NCI-H526 treated with DMSO at 0.1 percent for 48 hours (cell line): Measurements from ENCODE around the gene CFAP73.

Experiments used
- DNase-seq: peaks from one replicate; lab custom pipeline; 2025; lab: John Stamatoyannopoulos, UW

Gene CFAP73

DNA sequence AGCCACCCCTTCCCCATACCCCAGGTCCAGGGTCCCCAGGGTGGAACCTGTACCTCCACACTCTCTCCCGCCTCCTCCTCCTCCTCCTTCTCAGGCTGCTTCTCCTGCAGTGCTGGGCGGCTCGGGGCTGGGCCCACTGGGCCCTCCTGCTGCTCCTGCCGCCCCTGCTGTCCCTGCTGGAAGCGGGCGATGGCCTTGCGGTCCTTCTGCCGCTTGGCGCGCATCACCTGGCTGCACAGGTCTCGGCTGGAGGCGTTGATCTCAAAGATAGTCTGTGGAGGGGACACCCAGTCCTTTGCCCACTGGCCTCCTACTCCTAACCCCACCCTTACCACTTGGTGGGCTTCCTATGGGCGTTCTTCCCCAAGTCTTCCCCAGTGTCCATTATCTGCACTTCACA, 14.5 kb downstream of the CFAP73 start:
- DNase-seq = no peak

DNA sequence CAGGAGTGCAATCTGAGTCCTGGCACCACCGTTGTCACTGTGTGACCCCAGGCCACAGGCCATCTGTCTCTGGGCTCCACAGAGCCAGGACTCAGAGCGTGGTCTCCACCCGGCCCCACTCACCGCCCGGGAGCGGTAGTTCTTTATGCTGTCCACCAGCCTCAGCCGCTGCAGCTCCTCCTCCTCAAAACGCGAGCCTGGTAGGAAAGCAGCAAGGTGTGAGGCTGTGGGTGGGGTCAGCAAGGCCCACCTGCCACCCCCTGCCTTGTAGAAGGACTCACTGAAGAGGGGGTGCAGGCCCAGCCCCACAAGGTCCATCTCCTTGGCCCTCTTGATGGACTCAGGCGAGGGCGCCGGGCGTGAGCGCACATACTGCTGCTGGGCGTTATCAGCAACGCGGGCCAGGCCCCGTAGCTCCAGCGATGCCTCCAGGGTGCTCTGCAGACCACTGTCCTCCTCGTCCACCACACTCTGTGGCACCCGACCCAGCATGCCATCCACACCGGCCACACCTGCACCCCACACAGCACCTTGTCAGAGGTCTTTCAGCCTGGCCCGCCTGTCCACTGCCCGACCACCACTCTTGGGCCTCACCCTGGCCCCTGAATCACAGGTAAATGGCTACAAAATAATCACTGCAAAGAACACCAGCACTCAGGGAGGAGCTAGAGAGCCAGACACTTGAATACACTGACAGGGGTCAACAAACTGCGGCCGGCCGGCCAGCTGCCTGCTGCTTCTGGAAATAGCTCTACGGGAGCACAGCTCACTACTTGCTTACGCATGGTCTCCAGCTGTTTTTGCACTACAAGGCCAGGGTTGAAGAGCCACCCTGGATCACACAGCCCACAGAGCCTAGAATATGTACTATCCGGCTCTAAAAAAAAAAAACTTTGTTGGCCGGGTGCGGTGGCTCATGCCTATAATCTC, 16.3 kb downstream of the CFAP73 start:
- no peak for DNase-seq

DNA sequence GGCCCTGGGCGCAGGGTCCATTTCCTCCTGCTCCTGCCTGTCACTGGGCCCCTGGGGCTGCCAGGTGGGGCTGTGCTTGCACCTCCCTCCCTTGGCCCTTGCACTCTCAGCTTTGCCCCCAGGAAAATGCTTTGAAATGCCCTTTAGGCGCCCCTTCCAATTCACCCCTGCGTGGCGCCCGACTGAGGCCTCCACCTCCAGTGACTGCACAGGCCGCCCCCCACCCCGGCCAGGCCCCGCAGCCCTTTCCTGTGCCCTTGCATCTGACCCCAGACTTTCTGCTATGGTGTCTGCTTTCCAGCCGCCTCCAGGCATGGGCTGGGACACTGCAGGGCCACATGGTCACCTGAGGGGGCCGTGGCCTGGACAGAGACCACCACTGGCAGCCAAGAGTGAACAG, 18.3 kb downstream of the CFAP73 start:
- DNase-seq = no peak

DNA sequence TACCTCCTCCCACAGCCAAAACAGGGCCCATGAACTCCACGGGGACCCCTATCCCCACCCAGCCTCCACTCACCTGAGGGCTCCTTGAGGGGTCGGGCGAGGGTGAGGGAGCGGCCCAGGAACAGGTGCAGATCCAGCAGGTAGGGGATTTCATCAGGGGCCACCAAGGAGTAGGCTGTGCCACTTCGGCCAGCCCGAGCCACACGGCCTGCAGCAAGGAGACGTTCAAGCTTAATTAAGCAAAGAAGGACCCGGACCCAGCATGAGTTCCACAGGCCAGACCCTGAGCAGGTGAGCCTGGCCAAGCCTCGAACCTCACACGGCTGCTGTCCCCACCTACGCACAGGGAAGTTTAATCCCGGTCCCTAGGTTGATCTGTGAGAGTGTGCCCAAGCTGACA, 20.2 kb downstream of the CFAP73 start:
- DNase-seq = no peak

- DNase-seq = no peak
Observed at GRCh38 chr12:113170457-113170856, 20.9 kb downstream of the CFAP73 start.

DNA sequence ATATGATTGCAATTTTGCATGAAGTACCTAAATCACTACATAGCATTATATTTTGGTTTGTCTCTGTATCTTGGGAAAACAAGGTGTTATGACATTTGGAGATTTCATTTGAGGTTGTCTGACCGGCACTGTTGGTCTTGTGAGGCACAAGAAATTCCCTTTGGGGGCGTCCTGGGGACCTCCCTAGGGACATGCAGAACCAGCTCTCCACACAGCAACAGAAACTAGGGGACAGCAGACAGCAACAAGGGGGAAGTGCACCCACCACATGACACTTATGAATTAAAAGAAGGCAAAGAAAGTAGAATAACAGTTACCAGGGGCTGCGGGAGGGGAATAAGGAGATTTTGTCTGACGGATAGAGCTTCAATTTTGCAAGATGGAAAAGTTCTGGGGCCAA, 21.4 kb downstream of the CFAP73 start:
- no peak for DNase-seq

GRCh38 chr12:113171543-113171942, 22.0 kb downstream of the CFAP73 start:
- no peak for DNase-seq

GRCh38 chr12:113172185-113172584, 22.7 kb downstream of the CFAP73 start:
- DNase-seq = no peak

DNA sequence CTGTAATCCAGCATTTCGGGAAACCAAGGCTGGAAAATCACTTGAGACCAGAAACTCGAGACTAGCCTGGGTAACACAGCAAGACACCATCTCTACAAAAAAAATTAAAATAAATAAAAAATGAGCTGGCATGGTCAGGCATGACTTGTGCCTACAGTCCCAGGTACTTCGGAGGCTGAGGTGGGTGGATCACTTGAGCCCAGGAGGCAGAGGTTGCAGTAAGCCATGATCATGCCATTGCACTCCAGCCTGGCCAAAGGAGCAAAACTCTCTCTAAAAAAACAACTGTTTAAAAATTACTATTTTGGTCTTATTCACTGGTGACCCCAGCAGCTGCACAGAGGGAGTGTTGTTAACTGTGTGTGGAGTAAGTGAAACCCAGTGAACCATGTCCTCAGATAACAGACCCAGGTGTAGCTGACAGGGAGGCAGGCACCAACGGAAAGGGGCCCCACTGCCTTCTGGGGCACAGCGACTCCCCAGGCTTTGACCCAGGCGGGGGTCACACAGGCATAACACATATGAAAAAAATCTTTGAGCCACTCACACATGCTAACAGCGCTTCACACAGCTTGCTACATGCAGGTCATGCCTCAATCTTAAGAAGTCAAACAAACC, 23.7 kb downstream of the CFAP73 start:
- no peak for DNase-seq

- peak; percentile 7 for DNase-seq
Observed at GRCh38 chr12:113174461-113175384, 25.2 kb downstream of the CFAP73 start.

- no peak for DNase-seq
Observed at GRCh38 chr12:113179023-113179422, 29.5 kb downstream of the CFAP73 start.

GRCh38 chr12:113180333-113180732, 30.8 kb downstream of the CFAP73 start:
- DNase-seq = no peak

GRCh38 chr12:113181975-113182374, 32.5 kb downstream of the CFAP73 start:
- DNase-seq = no peak

DNA sequence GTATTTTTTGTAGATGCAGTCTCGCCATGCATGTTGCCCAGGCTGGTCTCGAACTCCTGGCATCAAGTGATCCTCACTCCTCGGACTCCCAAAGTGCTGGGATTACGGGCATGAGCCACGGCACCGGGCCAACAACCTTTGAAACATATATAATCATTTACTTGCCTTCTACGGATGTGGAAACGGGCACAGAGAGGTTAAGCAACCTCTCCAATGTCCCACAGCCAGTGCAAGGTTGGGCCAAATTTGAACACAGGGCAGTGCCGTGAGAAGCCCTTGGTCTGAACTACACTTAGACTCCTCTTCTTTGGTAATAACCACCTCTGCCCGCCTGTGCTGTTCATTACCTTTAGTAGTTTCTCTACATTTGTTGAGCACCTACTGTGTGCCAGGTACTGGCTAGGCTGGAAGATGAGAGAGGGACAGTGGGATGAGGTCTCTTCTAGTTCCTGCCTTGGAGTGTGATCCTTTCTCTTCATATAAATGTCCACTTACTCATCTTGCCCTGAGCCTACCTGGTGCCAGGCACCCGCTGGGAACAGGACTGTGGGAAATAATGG, 33.6 kb downstream of the CFAP73 start:
- no peak for DNase-seq

DNA sequence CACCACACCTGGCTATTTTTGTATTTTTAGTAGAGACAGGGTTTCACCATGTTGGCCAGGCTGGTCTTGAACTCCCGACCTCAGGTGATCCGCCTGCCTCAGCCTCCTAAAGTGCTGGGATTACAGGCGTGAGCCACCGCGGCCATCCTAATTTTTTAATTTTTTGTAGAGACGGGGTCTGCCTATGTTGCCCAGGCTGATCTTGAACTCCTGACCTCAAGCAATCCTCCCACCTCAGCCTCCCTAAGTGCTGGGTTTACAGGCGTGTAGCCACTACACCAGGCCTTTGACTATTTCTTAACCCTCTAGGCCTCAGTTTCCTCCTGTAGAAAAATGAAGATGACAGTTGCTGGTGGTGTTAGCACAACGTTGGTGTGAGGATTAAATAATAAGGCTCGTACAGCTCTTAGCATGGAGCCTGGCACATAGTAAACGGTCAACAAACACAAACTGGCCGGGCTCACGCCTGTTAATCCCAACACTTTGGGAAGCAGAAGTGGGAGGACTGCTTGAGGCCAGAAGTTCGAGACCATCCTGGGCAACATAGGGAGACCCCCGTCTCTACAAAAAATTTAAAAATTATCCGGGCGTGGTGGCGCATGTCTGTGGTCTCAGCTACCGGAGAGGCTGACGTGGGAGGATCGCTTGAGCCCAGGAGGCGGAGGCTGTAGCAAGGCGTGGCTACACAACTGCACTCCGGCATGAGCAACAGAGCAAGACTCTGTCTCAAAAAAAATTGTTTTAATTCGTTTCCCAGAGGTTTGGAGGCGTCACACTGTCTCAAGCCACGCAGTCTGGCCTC, 34.8 kb downstream of the CFAP73 start:
- DNase-seq = no peak

DNA sequence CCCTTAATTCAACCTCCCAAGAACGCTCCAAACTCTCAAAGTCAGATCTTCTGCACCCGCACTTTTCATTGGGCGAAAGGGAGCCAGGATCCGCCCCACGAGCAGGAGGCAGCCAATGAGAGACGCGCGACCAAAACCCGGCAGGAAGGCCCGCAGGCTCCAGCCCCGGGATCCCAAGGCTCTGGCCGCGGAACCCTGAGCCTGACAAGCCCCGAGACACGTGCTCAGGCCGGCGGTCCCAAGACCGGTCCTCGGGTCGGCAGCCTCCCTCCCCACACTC, 35.3 kb downstream of the CFAP73 start:
- DNase-seq = peak; percentile 55

DNA sequence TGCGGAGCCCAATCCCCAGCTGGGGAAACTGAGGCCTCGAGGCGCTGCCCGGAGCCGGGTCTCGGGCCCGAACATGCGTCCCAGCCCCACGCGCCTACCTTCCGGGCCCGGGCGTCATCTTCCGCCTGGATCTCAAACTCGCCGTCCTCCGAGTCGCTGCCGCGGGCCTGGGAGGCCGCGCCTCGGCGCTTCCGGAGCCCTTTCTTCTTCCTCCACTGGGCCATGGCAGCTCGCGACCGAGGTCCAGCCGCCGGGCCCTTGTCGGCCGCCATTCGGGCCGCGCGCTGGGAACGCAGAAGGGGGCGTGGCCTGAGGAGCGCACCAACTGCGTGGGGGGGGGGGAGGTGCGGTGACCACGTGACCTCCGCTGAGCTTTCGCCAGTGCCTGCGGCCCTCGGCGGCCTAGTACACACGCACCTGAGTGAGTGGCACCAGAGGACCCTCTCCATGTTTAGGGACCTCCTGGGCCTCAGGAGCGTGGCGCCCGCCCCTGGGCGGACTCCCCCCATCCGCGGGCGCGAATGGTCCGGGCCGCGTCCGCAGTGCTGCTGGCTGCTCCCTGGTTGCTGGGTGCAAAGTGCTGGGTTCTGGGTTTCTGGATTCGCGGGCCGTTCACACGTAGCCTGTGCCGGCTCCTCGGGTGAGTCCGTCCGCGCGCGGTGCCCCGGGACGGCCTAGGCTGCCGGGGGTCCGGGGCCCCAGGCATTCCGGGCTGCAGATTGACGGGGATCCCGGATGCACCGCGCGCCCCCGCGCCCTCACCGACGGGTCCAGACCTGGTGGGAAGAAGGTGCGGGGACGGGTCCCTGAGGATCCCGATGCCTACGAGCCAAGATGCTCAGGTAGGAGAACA, 35.9 kb downstream of the CFAP73 start, which contains the start of the genes DDX54 and RITA1:
DDX54 (minus strand) TSS at position 299 of the 853 bp plus-strand sequence; CDS start at position 272, 27 bp downstream.
RITA1 (plus strand) TSS at position 542 of the 853 bp plus-strand sequence. CDS start 1,026 bp downstream, outside the sequence.
- DNase-seq = peak; percentile 64

DNA sequence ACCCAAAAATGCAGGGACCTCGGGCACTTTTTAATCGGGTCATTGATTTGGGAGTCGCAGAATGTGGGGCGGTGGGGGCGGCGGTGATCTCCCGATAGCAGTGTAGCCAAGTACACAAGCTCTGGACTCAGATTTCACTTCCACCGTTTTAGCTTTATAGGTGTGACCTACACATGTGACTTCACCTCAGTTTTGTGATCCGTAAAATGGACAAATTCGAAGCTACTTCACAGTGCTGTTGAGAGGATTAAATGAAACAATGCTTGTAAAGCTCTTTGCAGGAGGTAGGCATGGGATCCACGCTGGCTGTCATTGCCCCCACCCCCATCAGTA, 36.5 kb downstream of the CFAP73 start:
- no peak for DNase-seq

GRCh38 chr12:113186666-113187325, 37.3 kb downstream of the CFAP73 start:
- DNase-seq = no peak

DNA sequence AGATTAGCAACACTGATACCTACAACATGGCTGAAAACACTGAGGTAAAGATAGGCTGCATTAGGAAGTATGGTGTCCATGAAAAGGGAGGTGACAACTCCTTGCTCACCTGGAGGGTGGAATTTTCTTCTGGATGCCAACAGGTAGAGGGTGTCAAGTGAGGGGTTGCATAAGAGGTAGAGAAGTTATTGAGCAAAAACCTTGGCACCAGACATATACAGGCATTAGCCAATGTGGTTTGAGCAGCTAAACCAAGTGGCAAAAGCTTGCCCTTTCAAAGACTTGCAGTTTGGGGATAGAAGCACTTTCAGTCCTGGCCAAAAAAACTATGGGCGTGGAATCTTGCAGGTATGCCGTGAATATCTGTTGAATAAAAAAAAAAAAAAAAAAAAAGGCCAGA, 39.8 kb downstream of the CFAP73 start:
- DNase-seq = no peak
